Muscle of leg (tissue), 16 donors: ENCODE results near the gene CHRDL2. TPM values are rescaled to one million over a fixed set of nuclear protein-coding genes. Genes with fewer than 3 reads are reported as not detected.

ENCODE experiments used
- DNase-seq: peaks from one replicate; pipeline ENCODE4 v3.0.0; 2013
- H3K27ac ChIP-seq: one replicate; pipeline ENCODE4 v1.5.1; 2013; ENCODE audit warnings: mild to moderate bottlenecking, low read length, control low read depth
- H3K27me3 ChIP-seq: one replicate; pipeline ENCODE4 v1.6.1; 2013; ENCODE audit warnings: low read length; ENCODE audit not compliant: control insufficient read depth, insufficient read depth
- H3K36me3 ChIP-seq: one replicate; pipeline ENCODE4 v1.6.1; 2013; ENCODE audit warnings: low read length; ENCODE audit not compliant: control insufficient read depth, insufficient read depth
- H3K4me1 ChIP-seq: one replicate; pipeline ENCODE4 v1.6.1; 2013; ENCODE audit warnings: low read length; ENCODE audit not compliant: control insufficient read depth, insufficient read depth
- H3K4me3 ChIP-seq: one replicate; pipeline ENCODE4 v1.5.1; 2013; ENCODE audit warnings: low read length, control low read depth
- H3K9me3 ChIP-seq: replicated peaks from 2 replicates; pipeline ENCODE4 v1.6.1; 2013; ENCODE audit warnings: low read depth, low read length; ENCODE audit not compliant: control insufficient read depth
- WGBS: methylation state at CpG from one replicate; pipeline ENCODE4 v1.1.5; 2013; ENCODE audit warnings: missing lambda C conversion rate; ENCODE audit not compliant: insufficient coverage; 5-methylcytosine and 5-hydroxymethylcytosine counted together
- long read RNA-seq, 11 donors: transcript quantifications; one replicate each; lab custom pipeline, GENCODE V29; 2026
- polyA plus RNA-seq, 8 donors: library from polyadenylated mRNA; unstranded; fragments of 120-200 nt; gene quantifications; one replicate each; pipeline versions ENCODE4 v1.2.1 to v1.2.3, GENCODE V29; 2013; ENCODE audit warnings: inconsistent platforms in 1 of 8, low replicate concordance in 1 of 8; ENCODE audit not compliant: insufficient read length in 8 of 8, insufficient read depth in 1 of 8
- total RNA-seq: library from RNA; stranded (reverse); fragments of 120-200 nt; gene quantifications from one replicate; pipeline ENCODE4 v1.2.4, GENCODE V29; 2013

CHRDL2 gene
- total RNA-seq (0.49 TPM), polyA plus RNA-seq (1 to 10 TPM in 7 of 8 donors, under 1 TPM in 1; 0.82 to 5.3 (median 2.0) TPM)
- long read RNA-seq, donor 1, result 0 reads
- long read RNA-seq, donor 2, result 0 reads
- long read RNA-seq, donor 3, partial matches to known transcripts, result 0 of 2 reads
- long read RNA-seq, donor 3, other reads (novel, unspliced or antisense), result 0 of 2 reads
- long read RNA-seq, donor 4, result 0 reads
- long read RNA-seq, donor 5, result 0 reads
- long read RNA-seq, donor 6, result 0 reads
- long read RNA-seq, donor 7, partial matches to known transcripts, result 0 of 1 reads
- long read RNA-seq, donor 7, other reads (novel, unspliced or antisense), result 0 of 1 reads
- long read RNA-seq, donor 8, result 0 reads
- long read RNA-seq, donor 9, result 0 reads
- long read RNA-seq, donor 10, partial matches to known transcripts, result 0 of 1 reads
- long read RNA-seq, donor 10, other reads (novel, unspliced or antisense), result 0 of 1 reads
- long read RNA-seq, donor 11, result 0 reads

GRCh38 chr11:74731301-74732094 lies at the start of gene CHRDL2:
Gene CHRDL2, minus strand, starts transcription at chr11:74731426. Its CDS starts 538 bp downstream, at chr11:74730888.
- WGBS, result 8% methylated on average over 46 of the region's 69 CpGs
- Histone ChIP-seq H3K4me1 (peaks cover 17% of the 10 kb centered on the region), H3K36me3 (no peaks in the 10 kb centered on the region), H3K9me3 (no peaks in the 10 kb centered on the region), H3K27ac (no peak within 1 kb of the TSS), H3K27me3 (peaks cover 48% of the 10 kb centered on the region), H3K4me3 (peak within 1 kb of the TSS; percentile 30)
- DNase-seq, result peak; percentile 39

- Histone ChIP-seq H3K36me3 (no peaks in the 10 kb centered on the region), H3K4me1 (no peaks in the 10 kb centered on the region), H3K27me3 (no peaks in the 10 kb centered on the region), H3K4me3 (no peak overlapping the region), H3K9me3 (no peaks in the 10 kb centered on the region), H3K27ac (no peak overlapping the region)
- peak; percentile 25 for DNase-seq
- 45% methylated on average over 2 of the region's 4 CpGs for WGBS
Measured at GRCh38 chr11:74780248-74781005, 49.2 kb upstream of the CHRDL2 start.

- WGBS, result 98% methylated on average over 5 of the region's 6 CpGs
- Histone ChIP-seq H3K36me3 (no peaks in the 10 kb centered on the region), H3K27me3 (no peaks in the 10 kb centered on the region), H3K27ac (no peak overlapping the region), H3K4me3 (no peak overlapping the region), H3K9me3 (no peaks in the 10 kb centered on the region), H3K4me1 (no peaks in the 10 kb centered on the region)
- DNase-seq, result no peak
Measured at GRCh38 chr11:74778581-74778980, 47.4 kb upstream of the CHRDL2 start.

GRCh38 chr11:74777877-74778276 lies 46.7 kb upstream of the CHRDL2 start:
- no peak overlapping the region for H3K4me3 ChIP-seq
- no peak for DNase-seq
- no peaks in the 10 kb centered on the region for H3K27me3 ChIP-seq
- WGBS, result 78% methylated on average over 1 of the region's 4 CpGs
- no peaks in the 10 kb centered on the region for H3K36me3 ChIP-seq
- H3K9me3 ChIP-seq, result no peaks in the 10 kb centered on the region
- H3K4me1 ChIP-seq, result no peaks in the 10 kb centered on the region
- H3K27ac ChIP-seq, result no peak overlapping the region

GRCh38 chr11:74777038-74777437 lies 45.8 kb upstream of the CHRDL2 start:
- H3K4me1 ChIP-seq, result no peaks in the 10 kb centered on the region
- H3K4me3 ChIP-seq, result no peak overlapping the region
- no peak overlapping the region for H3K27ac ChIP-seq
- no peaks in the 10 kb centered on the region for H3K27me3 ChIP-seq
- DNase-seq, result no peak
- H3K36me3 ChIP-seq, result no peaks in the 10 kb centered on the region
- no peaks in the 10 kb centered on the region for H3K9me3 ChIP-seq

DNA sequence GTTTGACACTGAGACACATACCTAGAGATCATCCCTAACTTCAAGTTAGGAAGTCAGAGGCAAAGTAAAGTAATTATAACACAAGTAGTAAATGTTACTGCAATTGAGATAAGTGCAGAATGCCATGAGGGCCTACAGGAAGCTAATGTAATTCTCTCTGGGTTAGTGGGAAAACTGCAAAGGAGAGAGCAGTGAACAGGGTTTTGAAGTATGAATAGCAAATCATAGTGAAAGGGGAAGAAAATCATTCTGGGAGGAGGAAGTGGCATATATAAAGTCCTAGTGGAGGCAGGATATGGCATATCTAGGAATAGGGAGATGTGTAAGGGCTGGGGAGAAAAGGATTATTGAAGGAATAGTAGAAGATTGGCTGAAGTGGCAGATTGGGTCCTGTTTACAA lies 45.3 kb upstream of the CHRDL2 start:
- Histone ChIP-seq H3K36me3 (no peaks in the 10 kb centered on the region), H3K4me1 (no peaks in the 10 kb centered on the region), H3K9me3 (no peaks in the 10 kb centered on the region), H3K27ac (no peak overlapping the region), H3K4me3 (no peak overlapping the region), H3K27me3 (no peaks in the 10 kb centered on the region)
- peak; percentile 19 for DNase-seq

- Histone ChIP-seq H3K36me3 (no peaks in the 10 kb centered on the region), H3K27ac (no peak overlapping the region), H3K4me1 (no peaks in the 10 kb centered on the region), H3K27me3 (no peaks in the 10 kb centered on the region), H3K4me3 (no peak overlapping the region), H3K9me3 (no peaks in the 10 kb centered on the region)
- no CpG with 5 or more reads among the region's 1 CpG for WGBS
- DNase-seq, result peak; percentile 11
Measured at GRCh38 chr11:74775762-74776161, 44.5 kb upstream of the CHRDL2 start.

DNA sequence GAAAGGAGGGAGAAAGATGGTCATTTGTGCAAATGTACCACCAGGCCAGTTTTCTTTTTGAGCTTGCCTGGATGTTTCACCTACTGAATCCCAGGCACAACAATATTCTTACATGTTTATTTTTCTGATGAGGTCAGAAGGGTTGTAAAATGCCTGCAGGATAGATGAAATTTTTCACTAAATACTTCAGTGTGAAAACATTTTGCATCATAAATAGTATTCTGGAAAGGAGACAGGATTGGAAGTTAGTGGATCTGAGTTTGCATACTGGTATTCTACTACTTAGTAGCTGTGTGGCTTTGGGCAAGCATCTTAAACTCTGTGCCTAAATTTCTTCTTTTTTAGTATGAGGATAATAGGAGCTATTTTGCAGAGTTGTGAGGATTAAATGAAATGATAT lies 42.2 kb upstream of the CHRDL2 start:
- Histone ChIP-seq H3K9me3 (no peaks in the 10 kb centered on the region), H3K4me3 (no peak overlapping the region), H3K36me3 (no peaks in the 10 kb centered on the region), H3K27me3 (no peaks in the 10 kb centered on the region), H3K27ac (no peak overlapping the region), H3K4me1 (no peaks in the 10 kb centered on the region)
- DNase-seq, result no peak

DNA sequence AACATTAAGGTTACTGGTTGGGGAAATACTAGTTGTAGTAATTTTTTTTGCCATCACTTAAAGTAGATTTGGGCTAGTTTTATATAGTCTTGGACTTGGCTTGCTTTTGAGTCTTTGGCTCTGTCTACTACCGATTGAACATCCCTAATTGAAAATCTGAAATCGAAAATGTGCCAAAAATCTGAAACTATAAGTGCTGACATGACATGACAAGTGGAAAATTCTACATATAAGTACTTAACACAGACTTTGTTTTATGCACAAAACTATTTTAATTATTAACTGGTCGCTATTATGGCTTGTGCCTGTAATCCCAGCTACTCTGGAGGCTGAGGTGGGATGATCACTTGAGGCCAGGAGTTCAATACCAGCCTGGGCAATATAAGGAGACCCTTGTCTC lies 39.9 kb upstream of the CHRDL2 start:
- Histone ChIP-seq H3K4me1 (no peaks in the 10 kb centered on the region), H3K27ac (no peak overlapping the region), H3K4me3 (no peak overlapping the region), H3K9me3 (no peaks in the 10 kb centered on the region), H3K36me3 (no peaks in the 10 kb centered on the region), H3K27me3 (no peaks in the 10 kb centered on the region)
- no CpG with 5 or more reads among the region's 3 CpGs for WGBS
- no peak for DNase-seq

DNA sequence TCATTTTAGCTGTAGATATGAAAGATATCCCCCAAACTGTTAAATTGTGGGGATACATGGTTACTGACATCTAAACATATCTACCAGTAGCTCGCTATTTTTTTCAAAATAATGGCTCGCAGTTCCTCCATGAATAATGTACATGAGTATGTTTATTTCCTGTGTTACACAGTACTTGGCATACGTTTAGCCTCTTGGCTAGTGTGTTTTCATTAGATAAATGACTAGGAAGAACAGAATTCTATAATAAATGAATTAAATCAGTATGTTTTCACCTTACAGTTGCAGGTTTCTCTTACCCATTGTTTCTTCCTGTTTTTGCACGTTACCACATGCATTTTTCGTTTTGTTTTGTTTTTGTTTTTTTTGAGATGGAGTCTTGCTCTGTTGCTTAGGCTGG lies 39.2 kb upstream of the CHRDL2 start:
- no CpG with 5 or more reads among the region's 5 CpGs for WGBS
- Histone ChIP-seq H3K27ac (no peak overlapping the region), H3K36me3 (no peaks in the 10 kb centered on the region), H3K4me1 (no peaks in the 10 kb centered on the region), H3K27me3 (no peaks in the 10 kb centered on the region), H3K9me3 (no peaks in the 10 kb centered on the region), H3K4me3 (no peak overlapping the region)
- peak; percentile 10 for DNase-seq
